ENCODE results near the gene MCCC2.

DNA sequence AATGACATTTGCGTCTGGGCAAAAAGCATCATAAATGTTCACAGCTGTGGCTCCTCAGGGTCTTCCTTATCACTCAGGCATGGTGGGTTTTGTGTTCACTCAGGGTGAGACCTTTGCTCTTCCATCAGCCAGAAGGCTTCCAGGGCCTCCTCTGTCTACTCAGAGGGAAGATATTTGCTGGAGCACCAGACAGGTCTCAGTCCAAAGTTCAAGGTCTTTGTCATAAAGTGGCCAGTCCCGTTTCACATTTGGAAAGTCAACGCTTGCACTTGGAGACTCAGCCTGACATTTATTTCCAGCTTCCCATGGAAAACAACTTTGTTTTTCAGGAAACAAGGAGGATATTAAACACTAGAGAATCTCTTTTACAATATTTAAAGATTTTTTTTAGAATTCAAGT lies 119.8 kb downstream of the MCCC2 start:
- TF ChIP-seq EZH2 (IDR thresholded peaks at IDR 0.05; ENCODE audit: low read depth, unreplicated experiment) (no peak), POLR2AphosphoS5 (IDR thresholded peaks at IDR 0.05; ENCODE audit: low read depth) (no peak), EZH2phosphoT487 (IDR thresholded peaks at IDR 0.05; ENCODE audit: unreplicated experiment) (no peak), JUNB (IDR thresholded peaks at IDR 0.05; ENCODE audit: unreplicated experiment) (no peak), ZNF114 (CRISPR knock-in tag; IDR thresholded peaks at IDR 0.05) (no peak)
- TF ChIP-seq, protein P1, sequence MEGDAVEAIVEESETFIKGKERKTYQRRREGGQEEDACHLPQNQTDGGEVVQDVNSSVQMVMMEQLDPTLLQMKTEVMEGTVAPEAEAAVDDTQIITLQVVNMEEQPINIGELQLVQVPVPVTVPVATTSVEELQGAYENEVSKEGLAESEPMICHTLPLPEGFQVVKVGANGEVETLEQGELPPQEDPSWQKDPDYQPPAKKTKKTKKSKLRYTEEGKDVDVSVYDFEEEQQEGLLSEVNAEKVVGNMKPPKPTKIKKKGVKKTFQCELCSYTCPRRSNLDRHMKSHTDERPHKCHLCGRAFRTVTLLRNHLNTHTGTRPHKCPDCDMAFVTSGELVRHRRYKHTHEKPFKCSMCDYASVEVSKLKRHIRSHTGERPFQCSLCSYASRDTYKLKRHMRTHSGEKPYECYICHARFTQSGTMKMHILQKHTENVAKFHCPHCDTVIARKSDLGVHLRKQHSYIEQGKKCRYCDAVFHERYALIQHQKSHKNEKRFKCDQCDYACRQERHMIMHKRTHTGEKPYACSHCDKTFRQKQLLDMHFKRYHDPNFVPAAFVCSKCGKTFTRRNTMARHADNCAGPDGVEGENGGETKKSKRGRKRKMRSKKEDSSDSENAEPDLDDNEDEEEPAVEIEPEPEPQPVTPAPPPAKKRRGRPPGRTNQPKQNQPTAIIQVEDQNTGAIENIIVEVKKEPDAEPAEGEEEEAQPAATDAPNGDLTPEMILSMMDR (conservative IDR thresholded peaks at IDR 0.05; ENCODE audit: low read depth in 2 of 2), result no peak
- TF ChIP-seq, protein P2, sequence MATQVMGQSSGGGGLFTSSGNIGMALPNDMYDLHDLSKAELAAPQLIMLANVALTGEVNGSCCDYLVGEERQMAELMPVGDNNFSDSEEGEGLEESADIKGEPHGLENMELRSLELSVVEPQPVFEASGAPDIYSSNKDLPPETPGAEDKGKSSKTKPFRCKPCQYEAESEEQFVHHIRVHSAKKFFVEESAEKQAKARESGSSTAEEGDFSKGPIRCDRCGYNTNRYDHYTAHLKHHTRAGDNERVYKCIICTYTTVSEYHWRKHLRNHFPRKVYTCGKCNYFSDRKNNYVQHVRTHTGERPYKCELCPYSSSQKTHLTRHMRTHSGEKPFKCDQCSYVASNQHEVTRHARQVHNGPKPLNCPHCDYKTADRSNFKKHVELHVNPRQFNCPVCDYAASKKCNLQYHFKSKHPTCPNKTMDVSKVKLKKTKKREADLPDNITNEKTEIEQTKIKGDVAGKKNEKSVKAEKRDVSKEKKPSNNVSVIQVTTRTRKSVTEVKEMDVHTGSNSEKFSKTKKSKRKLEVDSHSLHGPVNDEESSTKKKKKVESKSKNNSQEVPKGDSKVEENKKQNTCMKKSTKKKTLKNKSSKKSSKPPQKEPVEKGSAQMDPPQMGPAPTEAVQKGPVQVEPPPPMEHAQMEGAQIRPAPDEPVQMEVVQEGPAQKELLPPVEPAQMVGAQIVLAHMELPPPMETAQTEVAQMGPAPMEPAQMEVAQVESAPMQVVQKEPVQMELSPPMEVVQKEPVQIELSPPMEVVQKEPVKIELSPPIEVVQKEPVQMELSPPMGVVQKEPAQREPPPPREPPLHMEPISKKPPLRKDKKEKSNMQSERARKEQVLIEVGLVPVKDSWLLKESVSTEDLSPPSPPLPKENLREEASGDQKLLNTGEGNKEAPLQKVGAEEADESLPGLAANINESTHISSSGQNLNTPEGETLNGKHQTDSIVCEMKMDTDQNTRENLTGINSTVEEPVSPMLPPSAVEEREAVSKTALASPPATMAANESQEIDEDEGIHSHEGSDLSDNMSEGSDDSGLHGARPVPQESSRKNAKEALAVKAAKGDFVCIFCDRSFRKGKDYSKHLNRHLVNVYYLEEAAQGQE (IDR thresholded peaks at IDR 0.05; ENCODE audit: unreplicated experiment), result no peak
- TF ChIP-seq, protein P3, sequence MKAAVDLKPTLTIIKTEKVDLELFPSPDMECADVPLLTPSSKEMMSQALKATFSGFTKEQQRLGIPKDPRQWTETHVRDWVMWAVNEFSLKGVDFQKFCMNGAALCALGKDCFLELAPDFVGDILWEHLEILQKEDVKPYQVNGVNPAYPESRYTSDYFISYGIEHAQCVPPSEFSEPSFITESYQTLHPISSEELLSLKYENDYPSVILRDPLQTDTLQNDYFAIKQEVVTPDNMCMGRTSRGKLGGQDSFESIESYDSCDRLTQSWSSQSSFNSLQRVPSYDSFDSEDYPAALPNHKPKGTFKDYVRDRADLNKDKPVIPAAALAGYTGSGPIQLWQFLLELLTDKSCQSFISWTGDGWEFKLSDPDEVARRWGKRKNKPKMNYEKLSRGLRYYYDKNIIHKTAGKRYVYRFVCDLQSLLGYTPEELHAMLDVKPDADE (IDR thresholded peaks at IDR 0.05), result no peak
- TF ChIP-seq, protein P4, sequence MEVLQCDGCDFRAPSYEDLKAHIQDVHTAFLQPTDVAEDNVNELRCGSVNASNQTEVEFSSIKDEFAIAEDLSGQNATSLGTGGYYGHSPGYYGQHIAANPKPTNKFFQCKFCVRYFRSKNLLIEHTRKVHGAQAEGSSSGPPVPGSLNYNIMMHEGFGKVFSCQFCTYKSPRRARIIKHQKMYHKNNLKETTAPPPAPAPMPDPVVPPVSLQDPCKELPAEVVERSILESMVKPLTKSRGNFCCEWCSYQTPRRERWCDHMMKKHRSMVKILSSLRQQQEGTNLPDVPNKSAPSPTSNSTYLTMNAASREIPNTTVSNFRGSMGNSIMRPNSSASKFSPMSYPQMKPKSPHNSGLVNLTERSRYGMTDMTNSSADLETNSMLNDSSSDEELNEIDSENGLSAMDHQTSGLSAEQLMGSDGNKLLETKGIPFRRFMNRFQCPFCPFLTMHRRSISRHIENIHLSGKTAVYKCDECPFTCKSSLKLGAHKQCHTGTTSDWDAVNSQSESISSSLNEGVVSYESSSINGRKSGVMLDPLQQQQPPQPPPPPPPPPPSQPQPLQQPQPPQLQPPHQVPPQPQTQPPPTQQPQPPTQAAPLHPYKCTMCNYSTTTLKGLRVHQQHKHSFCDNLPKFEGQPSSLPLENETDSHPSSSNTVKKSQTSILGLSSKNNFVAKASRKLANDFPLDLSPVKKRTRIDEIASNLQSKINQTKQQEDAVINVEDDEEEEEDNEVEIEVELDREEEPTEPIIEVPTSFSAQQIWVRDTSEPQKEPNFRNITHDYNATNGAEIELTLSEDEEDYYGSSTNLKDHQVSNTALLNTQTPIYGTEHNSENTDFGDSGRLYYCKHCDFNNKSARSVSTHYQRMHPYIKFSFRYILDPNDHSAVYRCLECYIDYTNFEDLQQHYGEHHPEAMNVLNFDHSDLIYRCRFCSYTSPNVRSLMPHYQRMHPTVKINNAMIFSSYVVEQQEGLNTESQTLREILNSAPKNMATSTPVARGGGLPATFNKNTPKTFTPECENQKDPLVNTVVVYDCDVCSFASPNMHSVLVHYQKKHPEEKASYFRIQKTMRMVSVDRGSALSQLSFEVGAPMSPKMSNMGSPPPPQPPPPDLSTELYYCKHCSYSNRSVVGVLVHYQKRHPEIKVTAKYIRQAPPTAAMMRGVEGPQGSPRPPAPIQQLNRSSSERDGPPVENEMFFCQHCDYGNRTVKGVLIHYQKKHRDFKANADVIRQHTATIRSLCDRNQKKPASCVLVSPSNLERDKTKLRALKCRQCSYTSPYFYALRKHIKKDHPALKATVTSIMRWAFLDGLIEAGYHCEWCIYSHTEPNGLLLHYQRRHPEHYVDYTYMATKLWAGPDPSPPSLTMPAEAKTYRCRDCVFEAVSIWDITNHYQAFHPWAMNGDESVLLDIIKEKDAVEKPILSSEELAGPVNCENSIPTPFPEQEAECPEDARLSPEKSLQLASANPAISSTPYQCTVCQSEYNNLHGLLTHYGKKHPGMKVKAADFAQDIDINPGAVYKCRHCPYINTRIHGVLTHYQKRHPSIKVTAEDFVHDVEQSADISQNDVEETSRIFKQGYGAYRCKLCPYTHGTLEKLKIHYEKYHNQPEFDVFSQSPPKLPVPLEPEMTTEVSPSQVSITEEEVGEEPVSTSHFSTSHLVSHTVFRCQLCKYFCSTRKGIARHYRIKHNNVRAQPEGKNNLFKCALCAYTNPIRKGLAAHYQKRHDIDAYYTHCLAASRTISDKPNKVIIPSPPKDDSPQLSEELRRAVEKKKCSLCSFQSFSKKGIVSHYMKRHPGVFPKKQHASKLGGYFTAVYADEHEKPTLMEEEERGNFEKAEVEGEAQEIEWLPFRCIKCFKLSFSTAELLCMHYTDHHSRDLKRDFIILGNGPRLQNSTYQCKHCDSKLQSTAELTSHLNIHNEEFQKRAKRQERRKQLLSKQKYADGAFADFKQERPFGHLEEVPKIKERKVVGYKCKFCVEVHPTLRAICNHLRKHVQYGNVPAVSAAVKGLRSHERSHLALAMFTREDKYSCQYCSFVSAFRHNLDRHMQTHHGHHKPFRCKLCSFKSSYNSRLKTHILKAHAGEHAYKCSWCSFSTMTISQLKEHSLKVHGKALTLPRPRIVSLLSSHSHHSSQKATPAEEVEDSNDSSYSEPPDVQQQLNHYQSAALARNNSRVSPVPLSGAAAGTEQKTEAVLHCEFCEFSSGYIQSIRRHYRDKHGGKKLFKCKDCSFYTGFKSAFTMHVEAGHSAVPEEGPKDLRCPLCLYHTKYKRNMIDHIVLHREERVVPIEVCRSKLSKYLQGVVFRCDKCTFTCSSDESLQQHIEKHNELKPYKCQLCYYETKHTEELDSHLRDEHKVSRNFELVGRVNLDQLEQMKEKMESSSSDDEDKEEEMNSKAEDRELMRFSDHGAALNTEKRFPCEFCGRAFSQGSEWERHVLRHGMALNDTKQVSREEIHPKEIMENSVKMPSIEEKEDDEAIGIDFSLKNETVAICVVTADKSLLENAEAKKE (CRISPR knock-in tag; IDR thresholded peaks at IDR 0.05), result no peak

All from GM23338 (cell line).